Measurements from ENCODE around the gene SUZ12.
"Not testable (repeated sequence)": the region's sequence is repeated elsewhere in the genome, so short reads cannot be mapped to it uniquely, and the experiment has no call there.

The SUZ12 gene

GRCh38 chr17:31936615-31937609 lies at the start of gene SUZ12:
Gene SUZ12, plus strand, starts transcription at chr17:31937007. Its CDS starts 240 bp downstream, at chr17:31937247.
- DNase-seq (ENCODE audit: low read depth) = peak; percentile 78

- DNase-seq (ENCODE audit: low read depth) = no peak
Observed at GRCh38 chr17:31888124-31888523, 48.7 kb upstream of the SUZ12 start.

GRCh38 chr17:31900877-31901276 lies 35.9 kb upstream of the SUZ12 start:
- no peak for DNase-seq (ENCODE audit: low read depth)

GRCh38 chr17:31902693-31903092 lies 34.1 kb upstream of the SUZ12 start:
- no peak for DNase-seq (ENCODE audit: low read depth)

- no peak for DNase-seq (ENCODE audit: low read depth)
Observed at GRCh38 chr17:31903401-31903800, 33.4 kb upstream of the SUZ12 start.

GRCh38 chr17:31907342-31907962 lies 29.4 kb upstream of the SUZ12 start:
- no peak for DNase-seq (ENCODE audit: low read depth)

- no peak for DNase-seq (ENCODE audit: low read depth)
Observed at GRCh38 chr17:31908386-31908785, 28.4 kb upstream of the SUZ12 start.

GRCh38 chr17:31912705-31913104 lies 24.1 kb upstream of the SUZ12 start:
- DNase-seq (ENCODE audit: low read depth) = not testable (repeated sequence)

- DNase-seq (ENCODE audit: low read depth) = no peak
Observed at GRCh38 chr17:31915456-31916100, 21.2 kb upstream of the SUZ12 start.

- DNase-seq (ENCODE audit: low read depth) = no peak
Observed at GRCh38 chr17:31916491-31917064, 20.2 kb upstream of the SUZ12 start.

GRCh38 chr17:31917065-31917529 lies 19.7 kb upstream of the SUZ12 start:
- no peak for DNase-seq (ENCODE audit: low read depth)

- DNase-seq (ENCODE audit: low read depth) = not testable (repeated sequence)
Observed at GRCh38 chr17:31917721-31918120, 19.1 kb upstream of the SUZ12 start.

- no peak for DNase-seq (ENCODE audit: low read depth)
Observed at GRCh38 chr17:31918701-31919128, 18.1 kb upstream of the SUZ12 start.

GRCh38 chr17:31919802-31920525 lies 16.8 kb upstream of the SUZ12 start:
- no peak for DNase-seq (ENCODE audit: low read depth)

GRCh38 chr17:31926100-31926729 lies 10.6 kb upstream of the SUZ12 start:
- DNase-seq (ENCODE audit: low read depth) = no peak

GRCh38 chr17:31931756-31932155 lies 5.1 kb upstream of the SUZ12 start:
- no peak for DNase-seq (ENCODE audit: low read depth)

- DNase-seq (ENCODE audit: low read depth) = no peak
Observed at GRCh38 chr17:31935512-31935911, 1.3 kb upstream of the SUZ12 start.

GRCh38 chr17:31937926-31938641 lies 1.3 kb downstream of the SUZ12 start:
- DNase-seq (ENCODE audit: low read depth) = not testable (repeated sequence)

GRCh38 chr17:31941916-31942315 lies 5.1 kb downstream of the SUZ12 start:
- DNase-seq (ENCODE audit: low read depth) = not testable (repeated sequence)

- DNase-seq (ENCODE audit: low read depth) = not testable (repeated sequence)
Observed at GRCh38 chr17:31942396-31942795, 5.6 kb downstream of the SUZ12 start.

Data from activated T-helper 1 cell treated with Interleukin-2 at 50 U/mL for 16 hours (primary cell).